Panc1 (cell line): ENCODE results near the gene SNRNP48. TPM values are rescaled to one million over a fixed set of nuclear protein-coding genes. Genes with fewer than 3 reads are reported as not detected.

Experiments
- ATAC-seq: fragments of 200-7000 bp; cut with Tn5 transposase; 2 replicates; pipeline ENCODE4 v1.9.1; 2020; ENCODE audit warnings: mild to moderate bottlenecking, moderate library complexity
- BruUV-seq: library from RNA; stranded (reverse); fragments of 400-500 nt; replicated peaks from 2 replicates; lab custom pipeline; 2021; lab: Mats Ljungman, UMichigan
- CTCF ChIA-PET: fragments of 300-600 bp; sonication (Branson Sonifier 250); formaldehyde crosslinking; loops from one replicate; lab custom pipeline; 2022; ENCODE audit warnings: antibody characterized with exemption; lab: Charles Lee
- POLR2A ChIA-PET: fragments of 300-600 bp; sonication (Branson Sonifier 250); formaldehyde crosslinking; loops from one replicate; lab custom pipeline; 2022; ENCODE audit warnings: antibody characterized with exemption; lab: Charles Lee
- DNase-seq: peaks from one replicate; pipeline ENCODE4 v3.0.0-alpha.2; 2010; ENCODE audit warnings: low read depth, low spot score
- H3K27ac ChIP-seq: 2 replicates; pipeline ENCODE4 v1.5.1; 2011; ENCODE audit warnings: mild to moderate bottlenecking, low read length, inconsistent platforms
- H3K27me3 ChIP-seq: fragments of 200-500 bp; sonication (Bioruptor generic); 2 replicates; pipeline ENCODE4 v1.6.0; 2014; ENCODE audit warnings: low read length, inconsistent platforms; ENCODE audit not compliant: control insufficient read depth, insufficient read depth
- H3K36me3 ChIP-seq: fragments of 200-500 bp; sonication (Bioruptor generic); 2 replicates; pipeline ENCODE4 v1.5.1; 2014; ENCODE audit warnings: inconsistent platforms, mild to moderate bottlenecking, low read length, moderate library complexity; ENCODE audit not compliant: control insufficient read depth, insufficient read depth
- H3K4me1 ChIP-seq: 2 replicates; pipeline ENCODE4 v1.5.1; 2011; ENCODE audit warnings: inconsistent platforms, mild to moderate bottlenecking, low read length, moderate library complexity; ENCODE audit not compliant: control insufficient read depth, insufficient read depth
- H3K4me3 ChIP-seq, 2 experiments: 2 replicates each; pipeline ENCODE4 v1.5.1; 2011 to 2012; ENCODE audit warnings: low read depth in 2 of 2, low read length in 2 of 2, mild to moderate bottlenecking in 2 of 2, inconsistent platforms in 1 of 2, moderate library complexity in 1 of 2
- H3K9me3 ChIP-seq: fragments of 200-500 bp; sonication (Bioruptor generic); 2 replicates; pipeline ENCODE4 v1.5.1; 2014; ENCODE audit warnings: low read depth, mild to moderate bottlenecking, inconsistent platforms, low read length, moderate library complexity; ENCODE audit not compliant: control insufficient read depth, insufficient read depth
- POLR2AphosphoS5 ChIP-seq: IDR thresholded peaks from 2 replicates; pipeline ENCODE4 v1.6.1; 2012; ENCODE audit warnings: mild to moderate bottlenecking, low read depth, low read length, moderate library complexity
- SIN3A ChIP-seq: IDR thresholded peaks from 2 replicates; pipeline ENCODE4 v1.6.1; 2012; ENCODE audit warnings: low read depth, mild to moderate bottlenecking, low read length, moderate library complexity, borderline replicate concordance; ENCODE audit not compliant: insufficient read depth
- TCF7L2 ChIP-seq: IDR thresholded peaks from 2 replicates; pipeline ENCODE4 v1.6.1; 2011; ENCODE audit warnings: mild to moderate bottlenecking, low read depth, low read length, inconsistent platforms
- in situ Hi-C: cut with HindIII; loops from 2 replicates; pipeline ENCODE4 v1.10.0; 2016; ENCODE audit warnings: low sequenced_read_pairs, low pct_unique_long_range_greater_than_20kb
- intact Hi-C: fragments of 100-400 bp; cut with micrococcal nuclease; formaldehyde crosslinking; loops from one replicate; pipeline ENCODE4 v1.10.0; 2022; ENCODE audit not compliant: unreplicated experiment
- total RNA-seq: library from RNA; stranded (reverse); gene quantifications from one replicate; pipeline ENCODE4 v1.2.1, GENCODE V29; 2021; ENCODE audit not compliant: unreplicated experiment
- TF ChIP-seq, protein P1 (sequence below): fragments of 450-650 bp; IDR thresholded peaks from 2 replicates; pipeline ENCODE4 v1.5.1; 2017; ENCODE audit warnings: mild to moderate bottlenecking
- TF ChIP-seq, protein P2 (sequence below), 2 experiments: IDR thresholded peaks; 2 replicates each; pipeline ENCODE4 v1.6.1; 2011 to 2012; ENCODE audit warnings: low read depth in 2 of 2, control low read depth in 1 of 2, low read length in 1 of 2, mild to moderate bottlenecking in 1 of 2, moderate library complexity in 1 of 2; ENCODE audit not compliant: insufficient read depth in 1 of 2

The SNRNP48 gene
- total RNA-seq, 1 experiment from 2014 or later: 10.7 TPM

DNA sequence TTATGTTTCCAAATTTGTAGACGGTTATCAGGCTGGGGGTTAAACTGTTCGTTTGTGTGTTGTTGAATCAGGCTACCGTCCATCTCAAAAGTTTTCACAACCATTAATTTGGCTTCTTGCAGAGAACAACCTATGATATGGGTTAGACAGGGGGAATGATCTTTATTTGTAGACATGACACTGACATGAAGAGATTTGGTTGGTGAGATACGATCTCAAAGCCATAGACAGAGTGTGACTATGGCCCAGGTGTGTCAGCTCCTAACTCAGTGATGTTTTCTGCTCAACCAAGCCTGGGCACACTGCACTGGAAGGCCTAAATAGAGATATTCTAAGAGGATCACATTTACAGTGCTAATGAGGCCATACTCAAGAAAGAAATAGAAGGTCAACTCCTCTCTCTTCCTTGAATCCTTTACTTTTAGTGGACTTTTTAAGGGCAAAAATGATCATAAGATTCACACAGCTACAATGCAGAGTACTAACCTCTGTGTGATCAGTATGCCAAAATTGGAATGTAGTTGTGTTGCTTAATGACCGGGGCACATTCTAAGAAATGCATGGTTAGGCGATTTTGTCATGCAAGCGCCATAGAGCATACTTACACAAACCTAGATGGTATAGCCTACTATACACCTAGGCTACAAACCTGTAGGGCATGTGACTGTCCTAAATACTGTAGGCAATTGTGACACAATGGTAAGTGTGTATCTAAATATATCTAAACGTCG is 17.6 kb upstream of the SNRNP48 start:
- ChIA-PET POLR2A (no interaction called here), CTCF (no interaction called here)
- ATAC-seq: no peak

DNA sequence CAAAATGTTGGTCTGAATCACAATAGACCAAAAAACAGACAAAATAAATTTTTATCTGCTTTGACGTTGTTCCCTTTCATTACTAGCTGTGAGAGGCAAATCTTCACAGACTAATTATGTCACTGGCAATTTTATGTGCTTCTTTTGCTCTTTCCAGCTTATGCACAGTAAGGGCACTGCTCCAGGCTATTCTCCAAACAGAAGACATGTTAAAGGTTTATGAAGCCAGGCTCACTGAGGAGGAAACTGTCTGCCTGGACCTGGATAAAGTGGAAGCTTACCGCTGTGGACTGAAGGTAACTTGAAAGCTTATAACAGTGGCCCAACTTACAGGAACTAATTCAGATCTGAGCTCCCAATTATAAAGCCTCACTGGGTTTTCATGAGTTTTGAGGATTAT is 15.5 kb upstream of the SNRNP48 start:
- TF ChIP-seq TCF7L2 (no peak), POLR2AphosphoS5 (no peak), SIN3A (no peak)
- TF ChIP-seq, protein P1, sequence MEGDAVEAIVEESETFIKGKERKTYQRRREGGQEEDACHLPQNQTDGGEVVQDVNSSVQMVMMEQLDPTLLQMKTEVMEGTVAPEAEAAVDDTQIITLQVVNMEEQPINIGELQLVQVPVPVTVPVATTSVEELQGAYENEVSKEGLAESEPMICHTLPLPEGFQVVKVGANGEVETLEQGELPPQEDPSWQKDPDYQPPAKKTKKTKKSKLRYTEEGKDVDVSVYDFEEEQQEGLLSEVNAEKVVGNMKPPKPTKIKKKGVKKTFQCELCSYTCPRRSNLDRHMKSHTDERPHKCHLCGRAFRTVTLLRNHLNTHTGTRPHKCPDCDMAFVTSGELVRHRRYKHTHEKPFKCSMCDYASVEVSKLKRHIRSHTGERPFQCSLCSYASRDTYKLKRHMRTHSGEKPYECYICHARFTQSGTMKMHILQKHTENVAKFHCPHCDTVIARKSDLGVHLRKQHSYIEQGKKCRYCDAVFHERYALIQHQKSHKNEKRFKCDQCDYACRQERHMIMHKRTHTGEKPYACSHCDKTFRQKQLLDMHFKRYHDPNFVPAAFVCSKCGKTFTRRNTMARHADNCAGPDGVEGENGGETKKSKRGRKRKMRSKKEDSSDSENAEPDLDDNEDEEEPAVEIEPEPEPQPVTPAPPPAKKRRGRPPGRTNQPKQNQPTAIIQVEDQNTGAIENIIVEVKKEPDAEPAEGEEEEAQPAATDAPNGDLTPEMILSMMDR: no peak
- TF ChIP-seq, protein P2, sequence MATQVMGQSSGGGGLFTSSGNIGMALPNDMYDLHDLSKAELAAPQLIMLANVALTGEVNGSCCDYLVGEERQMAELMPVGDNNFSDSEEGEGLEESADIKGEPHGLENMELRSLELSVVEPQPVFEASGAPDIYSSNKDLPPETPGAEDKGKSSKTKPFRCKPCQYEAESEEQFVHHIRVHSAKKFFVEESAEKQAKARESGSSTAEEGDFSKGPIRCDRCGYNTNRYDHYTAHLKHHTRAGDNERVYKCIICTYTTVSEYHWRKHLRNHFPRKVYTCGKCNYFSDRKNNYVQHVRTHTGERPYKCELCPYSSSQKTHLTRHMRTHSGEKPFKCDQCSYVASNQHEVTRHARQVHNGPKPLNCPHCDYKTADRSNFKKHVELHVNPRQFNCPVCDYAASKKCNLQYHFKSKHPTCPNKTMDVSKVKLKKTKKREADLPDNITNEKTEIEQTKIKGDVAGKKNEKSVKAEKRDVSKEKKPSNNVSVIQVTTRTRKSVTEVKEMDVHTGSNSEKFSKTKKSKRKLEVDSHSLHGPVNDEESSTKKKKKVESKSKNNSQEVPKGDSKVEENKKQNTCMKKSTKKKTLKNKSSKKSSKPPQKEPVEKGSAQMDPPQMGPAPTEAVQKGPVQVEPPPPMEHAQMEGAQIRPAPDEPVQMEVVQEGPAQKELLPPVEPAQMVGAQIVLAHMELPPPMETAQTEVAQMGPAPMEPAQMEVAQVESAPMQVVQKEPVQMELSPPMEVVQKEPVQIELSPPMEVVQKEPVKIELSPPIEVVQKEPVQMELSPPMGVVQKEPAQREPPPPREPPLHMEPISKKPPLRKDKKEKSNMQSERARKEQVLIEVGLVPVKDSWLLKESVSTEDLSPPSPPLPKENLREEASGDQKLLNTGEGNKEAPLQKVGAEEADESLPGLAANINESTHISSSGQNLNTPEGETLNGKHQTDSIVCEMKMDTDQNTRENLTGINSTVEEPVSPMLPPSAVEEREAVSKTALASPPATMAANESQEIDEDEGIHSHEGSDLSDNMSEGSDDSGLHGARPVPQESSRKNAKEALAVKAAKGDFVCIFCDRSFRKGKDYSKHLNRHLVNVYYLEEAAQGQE (IDR thresholded peaks at IDR 0.05; ENCODE audit: insufficient read depth in 1 of 2, low read depth in 2 of 2, low read length in 1 of 2): no peak
- no peak overlapping the region for H3K27ac ChIP-seq
- DNase-seq: no peak
- no peaks in the 10 kb centered on the region for H3K4me1 ChIP-seq
- ChIA-PET CTCF (no interaction called here), POLR2A (no interaction called here)
- no peaks in the 10 kb centered on the region for H3K9me3 ChIP-seq
- in situ Hi-C loops (no loop called here), intact Hi-C loops (no loop called here)
- no peak for ATAC-seq
- peaks cover 2% of the 10 kb centered on the region for H3K36me3 ChIP-seq
- no TSS peak for BruUV-seq
- H3K4me3 ChIP-seq: no peak overlapping the region
- peaks cover 11% of the 10 kb centered on the region; the same call in 1 of the 2 replicates for H3K27me3 ChIP-seq

More for the DNA sequence above, 17.6 kb upstream of the SNRNP48 start:
- TF ChIP-seq SIN3A (no peak), POLR2AphosphoS5 (no peak), TCF7L2 (no peak)
- TF ChIP-seq, protein P1: no peak
- TF ChIP-seq, protein P2 (IDR thresholded peaks at IDR 0.05; ENCODE audit: insufficient read depth in 1 of 2, low read depth in 2 of 2, low read length in 1 of 2): no peak
- Histone ChIP-seq H3K27ac (no peak overlapping the region), H3K4me3 (no peak overlapping the region), H3K9me3 (no peaks in the 10 kb centered on the region), H3K27me3 (peaks cover 5% of the 10 kb centered on the region; the same call in 1 of the 2 replicates), H3K36me3 (no peaks in the 10 kb centered on the region; the same call in none of the 2 replicates), H3K4me1 (no peaks in the 10 kb centered on the region)
- intact Hi-C loops (no loop called here), in situ Hi-C loops (no loop called here)
- BruUV-seq: no TSS peak
- no peak for DNase-seq
